ENCODE measurements around the gene MVB12B.

GRCh38 chr9:126295082-126295477 lies 31.5 kb upstream of the MVB12B start:
- no peak for TF ChIP-seq ZNF713 (CRISPR knock-in tag; IDR thresholded peaks at IDR 0.05)
- TF ChIP-seq, protein P1, sequence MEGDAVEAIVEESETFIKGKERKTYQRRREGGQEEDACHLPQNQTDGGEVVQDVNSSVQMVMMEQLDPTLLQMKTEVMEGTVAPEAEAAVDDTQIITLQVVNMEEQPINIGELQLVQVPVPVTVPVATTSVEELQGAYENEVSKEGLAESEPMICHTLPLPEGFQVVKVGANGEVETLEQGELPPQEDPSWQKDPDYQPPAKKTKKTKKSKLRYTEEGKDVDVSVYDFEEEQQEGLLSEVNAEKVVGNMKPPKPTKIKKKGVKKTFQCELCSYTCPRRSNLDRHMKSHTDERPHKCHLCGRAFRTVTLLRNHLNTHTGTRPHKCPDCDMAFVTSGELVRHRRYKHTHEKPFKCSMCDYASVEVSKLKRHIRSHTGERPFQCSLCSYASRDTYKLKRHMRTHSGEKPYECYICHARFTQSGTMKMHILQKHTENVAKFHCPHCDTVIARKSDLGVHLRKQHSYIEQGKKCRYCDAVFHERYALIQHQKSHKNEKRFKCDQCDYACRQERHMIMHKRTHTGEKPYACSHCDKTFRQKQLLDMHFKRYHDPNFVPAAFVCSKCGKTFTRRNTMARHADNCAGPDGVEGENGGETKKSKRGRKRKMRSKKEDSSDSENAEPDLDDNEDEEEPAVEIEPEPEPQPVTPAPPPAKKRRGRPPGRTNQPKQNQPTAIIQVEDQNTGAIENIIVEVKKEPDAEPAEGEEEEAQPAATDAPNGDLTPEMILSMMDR (CRISPR knock-in tag; IDR thresholded peaks at IDR 0.05), result no peak
